22Rv1 (cell line): ENCODE measurements around the gene SOST.

Experiments used
- H3K27ac ChIP-seq: fragments of 450-650 bp; 2 replicates; pipeline ENCODE4 v1.5.1; 2017
- ZFX ChIP-seq: fragments of 450-650 bp; IDR thresholded peaks from 2 replicates; pipeline ENCODE4 v1.6.1; 2017; ENCODE audit warnings: antibody characterized with exemption, borderline replicate concordance
- TF ChIP-seq, protein P1 (sequence below): fragments of 450-650 bp; IDR thresholded peaks from 2 replicates; pipeline ENCODE4 v1.5.1; 2017; ENCODE audit warnings: mild to moderate bottlenecking

The SOST gene

GRCh38 chr17:43772877-43773648, 14.5 kb upstream of the SOST start:
- TF ChIP-seq, protein P1, sequence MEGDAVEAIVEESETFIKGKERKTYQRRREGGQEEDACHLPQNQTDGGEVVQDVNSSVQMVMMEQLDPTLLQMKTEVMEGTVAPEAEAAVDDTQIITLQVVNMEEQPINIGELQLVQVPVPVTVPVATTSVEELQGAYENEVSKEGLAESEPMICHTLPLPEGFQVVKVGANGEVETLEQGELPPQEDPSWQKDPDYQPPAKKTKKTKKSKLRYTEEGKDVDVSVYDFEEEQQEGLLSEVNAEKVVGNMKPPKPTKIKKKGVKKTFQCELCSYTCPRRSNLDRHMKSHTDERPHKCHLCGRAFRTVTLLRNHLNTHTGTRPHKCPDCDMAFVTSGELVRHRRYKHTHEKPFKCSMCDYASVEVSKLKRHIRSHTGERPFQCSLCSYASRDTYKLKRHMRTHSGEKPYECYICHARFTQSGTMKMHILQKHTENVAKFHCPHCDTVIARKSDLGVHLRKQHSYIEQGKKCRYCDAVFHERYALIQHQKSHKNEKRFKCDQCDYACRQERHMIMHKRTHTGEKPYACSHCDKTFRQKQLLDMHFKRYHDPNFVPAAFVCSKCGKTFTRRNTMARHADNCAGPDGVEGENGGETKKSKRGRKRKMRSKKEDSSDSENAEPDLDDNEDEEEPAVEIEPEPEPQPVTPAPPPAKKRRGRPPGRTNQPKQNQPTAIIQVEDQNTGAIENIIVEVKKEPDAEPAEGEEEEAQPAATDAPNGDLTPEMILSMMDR: no peak
- peak overlapping the region; percentile 68 for H3K27ac ChIP-seq

DNA sequence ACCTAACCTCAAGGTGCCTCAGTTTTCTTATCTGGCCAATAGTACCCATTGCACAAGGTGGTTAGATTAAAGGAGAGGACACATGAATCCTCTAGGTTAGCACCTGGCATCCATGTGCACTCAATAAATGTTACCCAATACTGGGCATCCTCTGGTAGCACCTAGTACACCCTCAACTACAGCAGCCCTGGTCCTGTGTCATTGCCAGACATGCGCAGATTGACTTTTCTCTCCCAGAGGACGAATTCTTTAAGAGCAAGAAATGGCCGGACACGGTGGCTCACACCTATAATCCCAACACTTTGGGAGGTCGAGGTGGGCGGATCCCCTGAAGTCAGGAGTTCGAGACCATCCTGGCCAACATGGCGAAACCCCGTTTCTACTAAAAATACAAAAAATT, 12.9 kb upstream of the SOST start:
- H3K27ac ChIP-seq: peak overlapping the region; percentile 68
- TF ChIP-seq ZFX: no peak
- TF ChIP-seq, protein P1: no peak

GRCh38 chr17:43770957-43771356, 12.4 kb upstream of the SOST start:
- TF ChIP-seq ZFX: no peak
- TF ChIP-seq, protein P1: no peak
- peak overlapping the region; percentile 68; the same call in 1 of the 2 replicates for H3K27ac ChIP-seq

GRCh38 chr17:43769859-43770258, 11.3 kb upstream of the SOST start:
- no peak overlapping the region for H3K27ac ChIP-seq
- no peak for TF ChIP-seq ZFX
- TF ChIP-seq, protein P1: no peak

GRCh38 chr17:43769426-43769825, 10.8 kb upstream of the SOST start:
- no peak for TF ChIP-seq ZFX
- TF ChIP-seq, protein P1: no peak
- H3K27ac ChIP-seq: no peak overlapping the region

DNA sequence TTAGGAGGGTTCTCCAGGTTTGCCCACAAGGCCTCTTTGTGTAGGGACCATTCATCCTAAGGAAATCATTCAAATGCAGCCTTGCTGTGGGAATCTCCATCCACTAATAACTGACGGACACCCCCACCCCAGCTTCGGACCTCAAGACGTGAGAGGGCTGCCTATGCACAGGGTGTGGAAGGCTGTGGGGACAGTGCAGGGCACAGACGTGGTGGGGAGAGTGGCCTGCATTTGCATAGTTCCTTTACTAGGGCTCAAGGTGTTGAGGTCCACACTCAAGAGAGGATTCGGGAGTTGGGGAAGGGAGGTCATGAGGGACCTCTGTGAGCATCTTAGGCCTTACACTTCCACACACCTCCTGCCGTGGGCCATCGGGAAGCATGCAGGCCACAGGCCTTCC, 10.4 kb upstream of the SOST start:
- H3K27ac ChIP-seq: no peak overlapping the region
- TF ChIP-seq, protein P1: no peak
- TF ChIP-seq ZFX: no peak

GRCh38 chr17:43768382-43768781, 9.8 kb upstream of the SOST start:
- no peak for TF ChIP-seq ZFX
- TF ChIP-seq, protein P1: no peak

More at GRCh38 chr17:43768382-43768781, 9.8 kb upstream of the SOST start:
- H3K27ac ChIP-seq: no peak overlapping the region
